NCI-H345 treated with DMSO at 0.1 percent for 48 hours (cell line): ENCODE measurements around the gene TP53I11.

Experiments used
- DNase-seq: peaks from one replicate; lab custom pipeline; 2025; ENCODE audit not compliant: unreplicated experiment; lab: John Stamatoyannopoulos, UW

Gene TP53I11

DNA sequence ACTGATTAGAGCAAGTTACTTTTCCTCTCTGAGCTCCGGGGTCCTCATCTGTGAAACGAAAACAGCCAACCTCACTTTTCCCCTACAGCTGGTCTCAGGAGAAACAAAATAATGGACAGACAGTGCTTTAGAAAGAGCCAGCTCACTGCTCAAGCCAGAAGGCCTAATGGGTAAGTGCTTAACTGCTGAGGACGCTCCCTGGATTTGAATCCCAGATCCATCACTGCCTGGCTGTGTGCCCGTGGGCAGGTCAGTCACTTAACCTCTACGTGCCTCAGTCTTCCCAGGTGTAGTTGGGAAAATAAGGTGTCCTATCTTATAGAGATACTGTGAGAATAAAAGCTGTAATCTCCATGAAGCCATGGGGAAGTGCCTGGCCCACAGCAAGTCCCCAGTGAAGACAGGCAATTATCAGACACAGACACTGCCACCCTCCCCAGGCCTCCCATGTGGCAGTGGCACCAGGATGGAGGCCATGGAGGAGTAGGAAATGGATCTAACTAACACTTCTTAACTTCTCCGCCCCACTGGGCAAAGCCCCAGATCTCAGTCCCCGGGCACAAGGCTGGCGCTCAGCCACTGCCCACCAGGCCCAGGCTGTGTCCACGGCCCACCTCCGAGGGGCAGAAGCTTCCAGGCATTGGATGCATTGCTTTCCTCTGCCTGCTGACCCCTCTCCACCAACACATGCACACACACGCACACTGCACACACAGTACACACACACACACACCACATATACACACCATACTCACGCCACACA lies 9.2 kb downstream of the TP53I11 start:
- DNase-seq, result no peak

DNA sequence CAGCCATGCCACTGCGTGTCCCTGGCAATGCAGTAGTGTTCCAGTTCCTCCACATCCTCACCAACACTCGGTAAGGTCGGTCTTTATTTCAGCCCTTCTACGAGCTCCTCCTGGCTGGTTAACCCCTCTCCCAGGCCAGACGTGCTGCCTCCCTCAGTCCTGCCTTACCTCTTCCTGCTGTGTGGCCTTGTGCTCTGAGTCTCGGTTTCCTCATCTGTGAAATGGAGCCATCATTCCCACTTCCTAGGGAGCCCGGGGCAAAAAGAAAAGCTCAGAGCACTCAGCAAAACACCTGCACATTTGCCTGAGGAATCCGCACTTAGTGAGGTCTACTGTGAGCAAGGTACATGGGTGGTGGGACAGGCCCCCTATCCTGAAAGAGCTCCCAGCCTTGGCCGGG lies 9.8 kb downstream of the TP53I11 start:
- DNase-seq, result no peak

DNA sequence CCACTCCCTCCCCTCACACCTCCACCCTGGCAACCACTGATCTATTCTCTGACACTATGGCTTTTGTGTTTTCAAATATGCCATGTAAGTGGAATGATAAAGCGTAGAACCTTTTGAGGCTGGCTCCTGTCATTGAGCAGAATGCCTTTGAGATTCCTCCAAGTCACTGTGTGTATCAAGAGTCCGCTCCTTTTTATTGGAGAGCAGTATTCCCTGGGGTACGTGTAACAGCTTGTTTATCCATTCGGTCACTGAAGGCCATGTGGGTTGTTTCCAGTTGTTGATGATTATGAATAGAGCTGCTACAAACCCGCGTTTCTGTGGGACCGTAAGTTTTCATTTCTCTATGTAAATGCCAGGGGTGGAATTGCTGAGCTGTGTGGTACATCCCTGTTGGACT lies 10.3 kb downstream of the TP53I11 start:
- no peak for DNase-seq

DNA sequence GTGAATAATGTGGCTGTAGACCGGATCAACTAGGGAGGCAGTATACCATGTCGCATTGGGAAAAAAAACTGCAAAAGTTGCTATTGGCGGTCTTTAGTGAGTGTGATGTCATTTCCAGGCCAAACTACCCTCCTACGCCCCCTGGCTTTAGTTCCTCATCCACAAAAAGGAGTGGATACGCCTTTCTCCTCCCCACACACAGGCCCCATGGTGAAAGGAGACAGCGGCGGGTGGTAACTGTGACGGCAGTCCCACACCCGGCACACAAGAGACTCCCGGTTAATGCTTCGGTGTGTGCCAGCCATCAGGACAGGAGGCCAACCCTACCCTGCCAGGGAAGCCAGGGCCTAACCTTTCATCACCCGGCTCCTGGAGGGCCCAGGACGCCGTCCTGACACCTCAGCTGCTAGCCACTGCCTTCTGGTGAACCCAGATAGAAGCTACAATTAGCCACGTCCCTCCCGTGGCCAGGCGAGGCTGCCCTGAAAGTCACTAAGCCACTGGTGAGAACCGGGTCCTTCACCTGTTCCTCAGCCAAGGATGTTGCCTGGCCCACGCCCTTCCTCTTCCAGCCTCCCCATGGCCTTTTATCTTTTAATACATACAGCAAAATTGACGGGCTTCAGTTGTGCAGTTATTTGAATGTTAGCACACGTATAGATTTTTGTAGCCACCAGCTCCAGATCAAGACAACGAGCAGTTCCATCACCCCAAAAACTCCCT lies 10.8 kb downstream of the TP53I11 start:
- DNase-seq, result no peak

DNA sequence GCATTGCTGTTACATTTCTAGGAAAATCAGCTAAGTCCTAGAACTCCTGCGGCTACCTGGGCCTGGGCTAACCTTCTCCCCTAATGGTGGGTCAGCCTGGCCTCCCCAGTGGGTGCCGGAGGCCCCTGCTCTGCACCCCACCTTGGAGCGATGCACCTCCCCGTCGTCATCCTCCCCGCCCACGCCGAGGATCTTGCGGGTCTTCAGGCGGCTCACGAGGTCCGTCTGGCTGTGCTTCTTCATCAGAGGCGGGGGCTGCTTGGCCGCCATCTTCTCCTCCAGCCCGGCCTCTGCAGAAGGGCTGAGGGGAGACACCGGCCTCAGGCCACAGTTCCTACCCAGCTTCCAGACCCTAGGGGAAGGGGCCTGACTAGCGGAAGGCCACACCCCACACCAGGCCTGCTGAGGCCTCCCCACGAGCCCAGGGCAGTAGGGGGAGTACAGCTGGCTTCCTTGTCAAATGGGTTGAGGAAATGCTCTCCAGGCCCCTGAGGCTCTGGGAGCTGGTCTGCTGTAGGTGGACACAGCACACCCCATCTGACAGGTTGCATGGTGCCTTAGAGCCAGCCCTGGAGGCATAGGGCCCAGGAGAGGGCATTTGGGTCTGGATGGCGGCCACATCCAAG lies 12.5 kb downstream of the TP53I11 start:
- DNase-seq, result no peak

DNA sequence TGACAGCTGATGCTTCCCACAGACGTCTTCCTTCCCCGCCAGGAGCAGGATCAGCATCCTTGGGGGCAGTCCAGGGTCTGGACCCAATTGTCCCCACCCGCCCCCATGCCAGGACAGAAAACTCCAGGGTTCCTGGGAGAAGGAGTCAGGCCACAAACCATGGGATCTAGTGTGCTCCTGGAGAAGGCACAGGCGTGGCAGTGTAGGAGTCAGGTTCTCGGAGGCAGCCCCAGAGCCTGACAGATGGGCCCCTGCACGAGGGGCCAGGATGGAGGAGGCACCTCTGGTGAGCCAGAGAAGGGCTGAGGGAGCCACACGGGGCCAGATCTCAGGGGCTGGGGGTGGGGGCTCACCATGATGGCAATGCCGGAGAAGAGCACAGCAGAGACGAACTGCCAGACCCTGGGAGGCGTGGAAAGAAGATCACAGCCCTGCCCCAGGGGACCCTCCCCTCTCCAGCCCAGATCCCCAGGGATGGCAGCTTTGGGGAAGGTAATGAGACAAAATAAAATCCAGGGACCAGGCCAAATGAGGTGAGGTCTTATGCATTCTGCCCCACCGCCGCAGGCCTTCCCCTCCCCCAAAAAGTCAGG lies 13.6 kb downstream of the TP53I11 start:
- no peak for DNase-seq

DNA sequence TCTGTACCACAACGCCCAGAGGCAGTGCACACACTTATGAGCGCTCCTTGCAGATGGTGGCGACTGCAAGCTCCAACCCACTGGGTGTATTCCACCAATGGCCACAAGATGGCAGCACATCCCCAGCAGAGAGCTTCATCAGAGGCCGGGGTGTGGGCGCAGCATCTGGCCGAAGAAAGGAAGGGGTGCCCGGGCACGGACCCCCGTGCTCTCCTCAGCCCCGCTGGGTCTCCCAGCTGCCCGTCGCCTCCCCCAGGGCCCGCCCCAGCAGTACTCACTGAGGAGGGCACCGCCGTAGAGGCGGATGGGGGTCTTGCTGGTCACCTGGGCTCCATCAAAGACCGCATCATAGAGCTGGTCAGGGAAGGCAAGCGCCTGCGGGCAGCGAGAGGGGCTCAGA lies 14.2 kb downstream of the TP53I11 start:
- peak; percentile 42 for DNase-seq

DNA sequence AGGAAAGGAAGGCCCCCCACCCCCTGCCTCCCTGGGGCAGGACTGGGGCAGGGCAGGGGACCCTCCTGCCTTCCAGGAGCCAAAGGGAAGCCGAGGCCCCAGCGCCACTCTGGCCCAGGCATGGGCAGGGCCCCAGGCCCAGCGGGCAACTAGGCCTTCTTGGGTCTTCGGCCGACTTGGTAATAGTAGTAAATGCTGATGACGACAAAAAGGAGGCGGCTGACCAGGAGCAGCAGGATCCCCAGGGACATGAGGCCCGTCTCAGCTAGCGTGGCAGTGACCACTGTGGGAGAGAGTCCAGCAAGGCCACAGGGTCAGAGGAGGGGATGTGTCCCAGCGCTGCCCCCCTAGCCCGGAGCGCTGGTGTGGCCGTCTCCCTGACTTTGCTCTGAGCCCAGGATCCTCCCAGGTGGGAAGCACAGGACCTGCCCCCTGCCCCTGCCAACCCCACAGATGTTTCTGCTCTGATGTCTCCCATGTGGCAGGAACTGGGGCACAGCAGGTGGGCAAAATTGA lies 15.9 kb downstream of the TP53I11 start:
- DNase-seq, result no peak

DNA sequence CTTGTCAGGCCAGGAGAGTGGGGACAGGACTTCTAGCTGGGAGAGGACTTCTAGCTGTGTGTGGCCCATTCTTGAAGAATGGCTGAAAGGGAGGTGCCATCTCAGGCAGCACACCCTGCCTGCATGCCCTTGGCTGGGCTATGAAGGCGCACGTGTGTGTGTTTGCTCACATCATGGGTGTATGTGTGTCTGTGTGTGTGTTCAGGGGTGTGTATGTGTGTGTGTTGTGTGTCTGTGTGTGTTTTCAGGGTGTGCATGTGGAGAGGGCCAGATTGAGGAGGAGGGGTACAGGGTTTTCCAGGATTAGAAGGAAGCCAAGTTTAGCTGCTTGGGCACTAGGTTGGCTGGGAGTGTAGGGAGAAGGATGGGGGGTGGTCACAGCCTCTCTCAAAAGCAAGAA lies 16.6 kb downstream of the TP53I11 start:
- no peak for DNase-seq

DNA sequence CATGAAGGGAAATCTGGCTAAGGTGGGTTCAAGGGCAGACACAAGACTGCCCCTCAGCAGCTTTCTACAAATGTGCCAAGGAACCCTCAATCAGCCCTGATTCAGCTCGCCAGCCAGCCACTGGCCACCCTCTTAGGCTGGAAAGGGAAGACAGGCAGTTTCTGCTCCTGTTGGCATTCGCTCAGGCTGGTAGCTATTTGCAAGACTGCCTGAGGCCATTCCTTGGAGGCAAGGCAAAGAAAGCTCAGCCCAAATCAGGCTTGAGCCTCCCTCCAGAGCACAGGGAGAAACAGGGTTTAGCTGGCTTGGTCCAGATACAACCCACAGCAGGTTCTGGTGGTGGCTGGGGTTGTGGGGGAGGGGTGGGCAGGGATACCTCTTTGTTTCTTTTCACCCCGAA lies 19.2 kb downstream of the TP53I11 start:
- DNase-seq, result no peak

DNA sequence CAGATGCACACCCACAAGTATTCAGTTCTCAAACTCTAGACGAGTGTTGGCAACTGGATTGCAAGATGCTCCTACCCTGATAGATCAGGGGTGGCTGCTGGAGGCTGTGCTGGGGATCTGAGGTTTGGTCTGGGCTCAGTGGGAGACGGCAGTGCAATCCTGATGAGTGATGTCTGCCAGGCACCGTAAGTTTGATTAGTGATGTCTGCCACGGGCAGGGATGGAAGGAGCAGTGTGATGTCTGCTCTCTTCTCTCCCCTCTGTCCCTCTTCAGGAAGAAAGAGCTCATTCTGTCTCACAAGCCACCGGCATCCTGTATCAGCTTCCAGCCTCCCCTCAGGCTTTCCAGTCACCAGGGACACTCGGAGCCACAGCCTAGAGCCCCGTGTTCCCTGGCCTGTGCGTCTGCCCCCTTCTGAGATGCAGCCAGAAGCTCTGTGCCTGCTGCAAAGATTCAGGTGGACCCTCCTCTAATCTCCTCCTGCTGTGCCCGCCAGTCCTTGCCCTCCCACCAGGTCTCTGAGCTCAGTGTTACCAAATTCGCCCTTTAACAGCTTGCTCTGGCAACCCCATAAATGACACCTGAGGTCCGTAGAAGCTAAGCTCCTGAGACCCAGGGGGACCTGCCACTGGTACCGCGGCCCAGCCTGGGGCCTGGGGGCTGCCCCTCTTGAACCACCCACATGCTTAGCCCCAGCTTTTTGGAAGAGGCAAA lies 19.9 kb downstream of the TP53I11 start:
- DNase-seq, result no peak

DNA sequence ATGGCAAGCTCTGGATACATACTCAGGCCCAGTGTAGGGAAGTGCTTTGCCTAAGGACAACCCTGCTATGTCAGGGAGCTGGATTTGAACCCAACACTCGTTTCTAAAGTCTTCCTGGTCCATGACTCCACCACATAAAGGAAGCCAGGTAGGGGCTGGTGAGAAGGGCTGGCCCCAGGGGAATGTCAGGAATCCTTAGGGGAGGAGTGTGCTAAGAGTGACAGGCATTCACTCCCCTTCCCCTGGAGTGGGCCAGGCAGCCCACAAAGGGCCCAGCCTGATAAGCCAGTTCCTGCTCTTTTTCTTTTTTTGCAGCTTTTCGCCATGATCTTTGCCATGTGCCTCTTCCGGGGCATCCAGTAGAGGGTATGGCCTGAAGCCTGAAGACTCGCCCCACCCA lies 21.9 kb downstream of the TP53I11 start:
- no peak for DNase-seq

DNA sequence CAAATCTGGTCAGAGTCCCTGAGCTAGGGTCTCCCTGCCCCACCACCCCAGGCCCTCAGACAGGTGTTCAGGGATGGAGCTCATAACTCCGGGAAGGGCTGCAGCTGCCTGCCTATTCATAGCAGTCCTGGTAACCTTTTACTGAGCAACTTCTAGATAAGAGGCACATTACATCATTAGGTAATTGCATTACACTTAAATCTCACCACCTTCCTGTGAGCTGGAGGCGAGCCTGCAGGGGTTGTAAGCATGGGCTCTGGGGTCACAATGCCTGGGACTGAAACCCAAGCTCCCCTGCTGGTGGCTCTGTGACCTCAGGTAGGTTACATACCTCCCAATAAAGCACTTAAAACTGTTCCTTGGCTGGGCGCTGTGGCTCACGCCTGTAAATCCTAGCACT lies 22.5 kb downstream of the TP53I11 start:
- no peak for DNase-seq

DNA sequence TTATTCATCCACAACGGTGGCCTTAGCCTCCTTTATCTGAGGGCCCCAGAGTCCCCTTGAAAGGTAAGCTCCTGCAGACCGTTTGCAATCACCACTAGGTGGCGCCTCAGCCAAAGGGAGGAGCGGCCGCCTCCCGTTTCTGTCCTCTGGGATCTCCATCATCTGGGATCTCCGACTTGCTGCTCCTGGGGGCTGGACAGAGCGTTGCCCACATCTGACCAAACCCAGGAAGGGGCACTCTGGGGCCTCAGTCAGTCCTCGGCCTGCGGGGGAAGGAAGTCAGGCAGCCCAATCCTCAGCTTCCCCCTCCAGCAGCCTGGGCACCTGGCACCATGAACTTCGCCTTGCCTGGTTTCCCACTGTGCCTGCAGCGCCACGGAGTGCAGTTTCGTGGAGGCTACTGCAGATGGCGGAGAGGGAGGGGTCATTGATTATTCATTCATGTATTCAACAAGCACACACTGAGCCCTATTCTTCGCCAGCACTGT lies 23.5 kb downstream of the TP53I11 start:
- peak; percentile 83 for DNase-seq

DNA sequence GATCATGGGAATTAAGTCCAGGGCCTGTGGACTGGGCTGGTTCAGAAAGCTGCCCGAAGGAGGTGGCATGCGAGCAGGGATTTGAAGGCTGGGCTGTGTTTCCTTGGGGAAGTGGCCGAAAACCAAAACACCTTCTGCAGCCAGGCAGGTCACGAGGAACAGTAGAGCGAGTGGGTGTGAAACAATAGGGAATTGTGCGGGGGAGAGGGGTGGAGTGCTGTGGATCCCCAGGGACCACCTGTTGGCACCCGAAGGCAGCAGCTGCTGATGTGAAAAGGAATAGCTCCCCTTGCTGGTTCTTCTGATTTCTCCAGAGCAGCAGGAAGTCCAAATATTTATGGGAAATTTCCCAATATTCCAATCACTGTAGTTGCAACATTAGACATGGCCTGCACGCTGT lies 24.6 kb downstream of the TP53I11 start:
- no peak for DNase-seq

DNA sequence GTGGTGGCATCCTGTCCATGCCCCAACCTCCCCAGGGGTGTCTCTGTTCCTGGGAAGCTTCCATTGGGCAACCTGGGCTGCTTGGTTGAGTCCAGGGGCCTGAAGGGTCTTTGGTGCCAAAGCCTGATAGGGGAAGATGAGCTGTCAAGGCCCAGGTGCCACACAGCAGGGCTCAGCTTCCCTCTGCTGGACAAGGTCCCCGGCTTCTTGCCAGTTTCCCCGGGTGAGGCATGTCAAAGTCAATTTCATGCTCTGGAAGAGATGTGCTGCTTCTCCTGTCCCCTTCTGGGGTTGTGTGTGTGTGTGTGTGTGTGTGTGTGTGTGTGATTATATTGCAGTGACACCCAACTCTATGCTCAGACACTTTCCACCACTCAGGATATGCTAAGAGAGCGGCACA lies 26.9 kb downstream of the TP53I11 start:
- no peak for DNase-seq

DNA sequence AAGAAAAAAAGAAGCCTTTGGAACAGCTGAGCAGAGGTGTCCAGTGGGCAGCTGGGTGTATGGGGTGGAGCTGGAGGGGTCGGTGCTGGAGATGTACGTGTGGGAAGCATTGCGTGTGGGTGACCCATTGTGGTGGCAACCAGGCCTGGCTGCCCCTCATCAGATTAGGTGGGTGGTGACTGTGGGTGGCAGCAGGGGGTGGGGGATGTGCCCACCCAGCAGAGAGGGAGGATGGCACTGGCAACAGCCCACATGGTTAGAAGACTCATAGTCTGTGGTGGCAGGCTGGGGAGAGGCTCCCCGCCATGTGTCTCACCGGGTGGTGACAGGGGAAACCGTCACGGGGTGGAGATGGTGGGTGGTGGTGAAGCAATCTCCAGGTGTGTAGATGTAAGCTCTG lies 27.6 kb downstream of the TP53I11 start:
- no peak for DNase-seq

DNA sequence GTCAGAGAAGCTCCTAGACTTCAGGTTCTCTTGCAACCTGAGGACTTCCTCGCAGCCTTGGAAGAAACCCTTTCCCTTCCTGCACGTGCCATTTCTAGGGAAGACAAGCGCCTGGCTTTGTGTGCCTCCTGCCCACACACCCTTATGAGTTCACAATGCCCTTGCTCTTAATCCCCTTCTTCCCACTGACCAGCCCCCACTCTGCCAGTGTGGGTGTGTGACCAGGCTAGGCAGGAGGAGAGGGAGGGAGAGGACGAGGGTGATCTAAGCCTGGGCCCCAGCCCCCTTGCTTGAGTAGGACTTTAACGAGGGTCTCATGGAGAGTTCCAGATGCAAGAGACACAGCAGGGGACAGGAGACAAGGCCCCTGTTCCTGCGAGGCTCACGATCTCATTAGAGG lies 30.2 kb downstream of the TP53I11 start:
- no peak for DNase-seq

DNA sequence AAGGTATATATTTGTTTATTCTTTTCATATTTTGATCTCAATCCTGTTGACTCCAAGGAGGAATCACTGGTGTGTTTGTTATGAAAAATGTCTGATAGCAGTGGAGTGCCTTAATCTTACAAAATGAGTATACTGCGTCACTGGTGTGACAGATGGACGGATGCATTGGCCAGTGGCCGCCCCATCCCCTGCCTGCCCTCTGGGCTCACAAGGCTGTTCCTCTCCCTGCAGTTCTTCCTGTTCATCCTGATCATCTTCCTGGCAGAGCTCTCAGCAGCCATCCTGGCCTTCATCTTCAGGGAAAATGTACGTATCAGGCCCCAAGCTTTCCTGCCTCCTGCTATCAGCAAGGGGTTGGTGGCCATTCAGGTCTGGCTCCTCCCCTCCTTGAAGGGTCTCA lies 32.9 kb downstream of the TP53I11 start:
- no peak for DNase-seq

DNA sequence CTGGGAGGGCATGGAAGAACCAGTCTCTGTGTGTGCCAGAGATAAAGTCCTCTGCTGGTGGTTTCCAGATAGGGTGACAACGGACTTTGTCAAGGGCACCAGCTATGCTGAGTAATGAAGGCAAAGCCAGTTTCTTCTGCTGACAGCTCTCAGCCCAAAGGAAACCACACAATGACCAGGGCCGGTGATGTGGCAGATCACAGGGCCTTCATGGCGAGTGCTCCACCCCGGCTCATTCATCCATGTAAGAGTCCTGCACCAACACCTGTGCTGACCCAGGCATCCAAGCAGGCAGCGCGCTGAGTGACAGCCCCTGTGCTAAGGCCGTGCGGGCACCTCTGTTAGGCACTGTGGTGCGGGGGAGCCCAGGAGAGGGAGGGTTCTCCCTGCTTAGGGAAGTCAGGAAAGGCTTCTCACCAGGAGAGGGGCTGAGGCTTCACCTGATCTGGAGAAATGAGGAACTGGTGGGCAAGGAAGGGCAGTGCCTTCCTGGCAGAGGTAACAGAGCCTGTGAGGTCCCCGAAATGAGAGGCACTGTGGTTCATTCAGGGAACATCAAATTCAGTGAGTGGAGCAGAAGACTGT lies 33.8 kb downstream of the TP53I11 start:
- no peak for DNase-seq

DNA sequence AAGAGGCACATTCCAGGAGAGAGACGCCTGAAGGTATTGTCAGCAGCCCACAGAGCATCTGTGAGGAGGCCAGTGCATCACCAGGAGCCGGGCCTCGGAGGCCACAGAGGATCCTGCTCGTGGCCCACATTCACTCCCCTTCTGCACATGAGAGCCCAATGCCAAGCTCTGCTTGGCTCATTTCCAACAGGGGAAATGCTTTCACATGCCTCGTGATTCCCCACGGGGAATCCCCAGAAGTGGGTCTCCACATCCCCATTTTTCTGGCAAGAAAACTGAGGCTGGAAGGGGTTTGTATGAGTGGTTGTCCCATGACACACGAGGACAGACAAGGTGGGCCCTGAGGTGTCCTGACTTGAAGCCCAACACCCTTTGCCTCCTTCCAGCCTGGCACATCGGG lies 34.4 kb downstream of the TP53I11 start:
- DNase-seq, result no peak
